Endothelial cell of umbilical vein (primary cell): Measurements from ENCODE around the gene CRELD1.

ENCODE experiments used
- CTCF ChIP-seq, 2 donors: IDR thresholded peaks; 1 replicate in 1 of 2; 2 replicates in 1 of 2; pipeline ENCODE4 v1.5.1; 2011; ENCODE audit warnings: low read length in 2 of 2, mild to moderate bottlenecking in 2 of 2, moderate library complexity in 2 of 2, control low read depth in 1 of 2, inconsistent platforms in 1 of 2, low read depth in 1 of 2; ENCODE audit not compliant: insufficient read depth in 1 of 2; ENCODE audit errors: extremely low read depth in 1 of 2
- EZH2 ChIP-seq: IDR thresholded peaks from 2 replicates; pipeline ENCODE4 v1.6.1; 2012; ENCODE audit warnings: borderline replicate concordance, low read depth, mild to moderate bottlenecking, moderate library complexity, low read length, inconsistent platforms; ENCODE audit not compliant: severe bottlenecking
- GATA2 ChIP-seq: IDR thresholded peaks from 2 replicates; pipeline ENCODE4 v1.7.0; 2011; ENCODE audit warnings: low read depth, mild to moderate bottlenecking, moderate library complexity, mixed read lengths, low read length; ENCODE audit not compliant: insufficient read length, insufficient read depth
- JUN ChIP-seq: IDR thresholded peaks from 2 replicates; pipeline ENCODE4 v1.6.1; 2011; ENCODE audit warnings: borderline replicate concordance, low read depth; ENCODE audit not compliant: insufficient read length, insufficient read depth
- MAX ChIP-seq: IDR thresholded peaks from 2 replicates; pipeline ENCODE4 v1.6.1; 2011; ENCODE audit not compliant: insufficient read depth, insufficient read length
- POLR2A ChIP-seq: IDR thresholded peaks from 2 replicates; pipeline ENCODE4 v1.6.1; 2012; ENCODE audit warnings: low read depth, mild to moderate bottlenecking, control low read depth, low read length
- POLR2AphosphoS5 ChIP-seq: IDR thresholded peaks from 2 replicates; pipeline ENCODE4 v1.6.1; 2012; ENCODE audit warnings: low read depth, mild to moderate bottlenecking, control low read depth, low read length, moderate library complexity; ENCODE audit not compliant: insufficient read depth

- no peak for TF ChIP-seq CTCF (IDR thresholded peaks at IDR 0.05; ENCODE audit: extremely low read depth in 1 of 2, insufficient read depth in 1 of 2, low read depth in 1 of 2, low read length in 2 of 2)
- no peak for TF ChIP-seq POLR2AphosphoS5
- no peak for TF ChIP-seq MAX
- no peak for TF ChIP-seq POLR2A
- TF ChIP-seq EZH2, result no peak
- TF ChIP-seq JUN, result no peak
- TF ChIP-seq GATA2, result no peak
Measured at GRCh38 chr3:9951962-9952805, 18.6 kb downstream of the CRELD1 start, which contains the start of gene PRRT3.
